C4-2B (cell line): ENCODE results near the gene OR10A4.

Experiments used
- CTCF ChIP-seq: fragments of 450-650 bp; conservative IDR thresholded peaks from 2 replicates; pipeline ENCODE4 v1.5.1; 2017; ENCODE audit warnings: mild to moderate bottlenecking
- ZFX ChIP-seq: fragments of 450-650 bp; IDR thresholded peaks from 2 replicates; pipeline ENCODE4 v1.6.1; 2017

- TF ChIP-seq CTCF = no peak
- no peak for TF ChIP-seq ZFX
Measured at GRCh38 chr11:6898911-6899310, 22.5 kb downstream of the OR10A4 start.
